Measurements from ENCODE around the gene GPSM3.

The GPSM3 gene

DNA sequence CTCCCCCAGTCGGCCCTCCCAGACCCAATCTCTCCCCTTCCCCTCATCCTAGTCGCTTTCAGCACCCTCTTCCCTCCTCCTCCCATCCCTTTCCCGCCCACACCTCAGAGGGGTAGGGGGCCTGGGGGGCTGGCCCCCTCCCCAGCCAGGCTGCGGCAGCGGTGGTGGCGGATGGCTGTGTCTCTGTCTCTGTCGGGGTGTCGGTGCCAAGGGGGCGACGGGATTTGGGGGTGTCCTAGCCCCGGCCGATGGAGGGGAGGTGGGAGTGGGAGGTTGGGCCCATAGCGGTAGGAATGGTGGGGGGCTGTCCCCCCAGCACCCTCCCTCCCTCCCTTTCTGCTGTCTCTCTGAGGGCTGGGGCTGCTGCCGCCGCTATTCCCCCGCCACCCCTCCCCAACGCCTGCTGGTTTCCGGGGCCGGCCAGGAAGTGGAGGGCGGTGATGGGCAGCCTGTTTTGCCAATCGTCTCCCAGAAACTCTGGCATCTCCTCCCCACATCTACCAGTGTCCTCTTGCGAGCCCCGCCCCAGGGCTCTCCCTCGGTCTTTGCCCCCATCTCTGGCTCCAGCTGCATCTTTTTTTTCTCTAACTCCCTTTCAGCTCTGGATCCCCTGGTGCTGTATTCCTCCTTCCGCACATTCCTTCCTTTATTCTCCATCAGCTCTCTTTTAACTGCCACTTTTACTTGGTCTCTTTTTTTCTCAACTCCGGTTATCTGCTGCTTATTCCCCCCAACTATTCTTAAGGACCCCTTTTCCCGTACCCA lies 16.6 kb downstream of the GPSM3 start, which contains the start of gene AGPAT1:
TSS of gene AGPAT1 (minus strand) at position 374 of the 765 bp plus-strand sequence. CDS start 4,588 bp downstream, outside the sequence.
- FAIRE-seq = peak; percentile 84
- peak; percentile 97 for DNase-seq (ENCODE audit: insufficient read length, low spot score)

DNA sequence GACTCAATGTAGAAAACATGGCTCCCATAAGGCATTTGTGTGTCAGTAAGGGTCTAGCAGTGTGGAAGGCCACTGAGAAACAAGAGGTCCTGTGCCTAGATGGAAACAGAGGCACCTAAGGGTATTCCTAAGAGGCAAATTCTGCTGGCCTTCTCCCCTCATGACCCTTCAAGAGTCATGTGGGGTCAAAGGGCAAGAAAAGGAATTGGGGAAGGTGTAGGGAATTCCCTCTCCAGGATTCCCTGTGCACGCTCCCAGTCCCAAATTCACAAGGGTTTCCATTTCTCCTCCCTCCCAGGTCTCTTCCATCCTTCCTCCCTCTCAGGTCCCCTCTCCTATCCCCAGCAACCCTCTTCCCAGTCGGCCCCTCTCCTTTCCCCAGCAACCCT lies 17.1 kb downstream of the GPSM3 start:
- DNase-seq (ENCODE audit: insufficient read length, low spot score) (no peak), FAIRE-seq (no peak)

DNA sequence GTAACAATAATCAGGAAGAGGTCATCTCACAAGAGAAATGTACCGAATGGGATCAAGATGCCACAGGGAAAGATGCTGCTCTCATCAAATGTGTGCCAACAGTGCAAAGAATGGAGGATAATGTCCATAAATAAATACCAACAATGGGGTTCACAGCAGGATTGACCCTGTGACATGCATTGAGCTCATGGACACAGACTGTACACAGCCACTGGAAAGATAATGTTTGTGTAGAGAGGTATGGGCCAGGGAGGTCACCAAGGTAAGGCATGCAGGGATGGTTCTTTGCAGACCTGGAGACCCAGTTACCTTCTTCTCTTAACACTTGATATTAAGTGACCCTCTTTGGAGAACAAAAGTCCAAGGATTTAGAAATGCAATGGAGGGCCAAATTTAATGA lies 18.0 kb downstream of the GPSM3 start:
- FAIRE-seq = no peak
- no peak for DNase-seq (ENCODE audit: insufficient read length, low spot score)

DNA sequence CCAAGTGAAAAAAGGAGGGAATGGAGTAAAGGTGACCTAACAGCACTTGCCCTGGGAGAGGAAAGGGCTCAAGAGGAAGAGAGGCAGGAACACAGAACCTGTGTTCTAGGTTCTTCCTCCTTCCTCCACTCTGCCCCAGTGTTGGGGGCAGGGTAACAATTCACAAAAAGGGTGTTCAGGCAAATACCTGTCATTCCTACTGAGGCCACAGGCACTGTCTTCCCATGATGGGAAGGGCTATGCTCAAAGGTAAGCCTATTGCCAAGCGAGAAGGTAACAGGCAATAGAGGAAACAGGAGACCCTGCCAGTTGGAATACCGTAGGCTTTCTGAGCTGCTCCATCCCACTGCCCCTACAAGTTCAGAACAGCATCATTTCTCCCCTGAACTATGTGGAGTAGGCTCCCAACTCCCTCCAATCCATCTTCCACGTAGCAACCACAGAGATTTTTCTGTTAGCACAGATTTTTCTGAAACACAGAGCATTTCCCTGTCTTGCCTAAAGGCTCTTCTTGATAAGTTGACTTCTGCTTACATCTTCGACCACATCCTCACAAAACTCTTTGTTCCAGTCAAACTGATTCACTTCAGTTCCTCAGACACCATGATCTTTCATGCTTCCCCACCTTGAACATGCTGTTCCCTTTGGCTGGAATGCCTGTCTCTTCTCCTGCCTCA lies 19.3 kb downstream of the GPSM3 start:
- FAIRE-seq (no peak), DNase-seq (ENCODE audit: insufficient read length, low spot score) (no peak)

DNA sequence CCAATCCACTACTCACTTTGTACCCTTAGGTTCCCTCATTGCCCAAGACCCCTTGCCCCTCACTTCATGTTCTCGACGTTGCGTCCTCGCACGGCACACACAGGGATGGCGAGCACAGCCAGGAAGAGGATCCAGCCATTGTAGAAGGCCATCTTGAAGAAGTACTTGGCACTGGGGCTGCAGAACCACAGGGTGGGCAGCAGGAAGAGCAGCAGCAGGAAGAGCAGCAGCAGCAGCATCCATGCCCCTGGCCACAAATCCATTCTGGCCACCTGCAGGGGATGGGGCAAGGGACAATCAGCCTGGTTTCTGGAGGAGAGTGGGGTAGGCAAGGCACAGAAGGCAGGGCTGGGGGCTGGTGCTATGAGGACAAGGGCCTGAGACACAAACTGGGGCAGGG lies 21.2 kb downstream of the GPSM3 start:
- DNase-seq (ENCODE audit: insufficient read length, low spot score) (no peak), FAIRE-seq (no peak)

DNA sequence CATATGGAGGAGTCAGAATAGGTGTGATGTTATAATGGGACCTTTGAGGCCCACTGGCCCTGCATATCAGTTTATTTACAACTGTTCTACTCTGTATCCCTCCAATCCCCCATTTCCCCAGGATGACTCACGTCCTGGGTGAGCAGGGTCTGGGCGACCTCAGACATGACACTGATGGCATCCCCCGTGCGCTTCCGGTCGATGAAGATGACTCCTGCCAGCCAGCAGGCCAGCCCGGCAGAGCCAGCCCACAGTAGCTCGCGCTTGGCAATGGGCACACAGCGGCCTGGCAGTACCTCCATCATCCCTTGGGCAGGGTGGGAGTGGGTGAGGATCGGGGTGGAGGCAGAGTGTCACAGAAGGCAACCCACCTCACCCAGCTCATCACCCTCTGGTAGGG lies 22.1 kb downstream of the GPSM3 start:
- DNase-seq (ENCODE audit: insufficient read length, low spot score) = no peak

DNA sequence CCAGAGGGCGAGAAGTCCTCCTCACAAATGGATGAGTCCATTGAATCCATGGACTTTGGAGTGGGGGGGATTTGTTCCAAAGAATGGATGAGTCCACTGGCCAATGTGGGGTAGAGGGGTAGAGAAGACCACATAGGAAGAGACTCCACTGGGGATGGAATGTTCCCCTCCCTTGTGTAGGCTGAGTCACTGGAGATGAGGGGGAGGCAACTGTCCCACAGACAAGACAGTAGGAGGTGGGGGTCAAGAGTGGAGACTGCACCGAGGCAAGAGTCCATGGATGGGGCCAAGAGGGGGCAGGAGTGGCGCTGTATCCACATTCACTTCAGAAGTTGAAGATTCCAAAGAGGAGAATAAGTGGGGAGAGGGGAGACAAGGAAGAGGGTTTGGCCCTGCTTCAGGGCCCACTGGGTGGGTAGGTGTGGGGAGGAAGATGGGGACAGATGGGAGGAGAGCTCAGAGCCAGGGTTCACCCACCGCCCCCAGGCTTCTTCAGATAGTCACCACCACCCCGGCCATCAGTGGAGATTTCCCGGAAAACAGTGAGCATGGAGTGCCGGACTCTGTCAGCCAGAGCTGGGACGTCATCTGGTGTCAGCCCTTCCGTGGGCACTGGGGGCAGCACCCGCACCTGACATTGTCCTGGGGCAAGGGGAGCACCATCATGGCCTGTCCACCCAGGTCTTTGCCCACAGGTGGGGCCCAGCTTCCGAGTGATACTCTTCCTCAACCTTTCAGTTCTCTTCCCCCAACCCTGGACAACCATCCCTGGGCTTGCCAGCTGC lies 23.4 kb downstream of the GPSM3 start:
- DNase-seq (ENCODE audit: insufficient read length, low spot score) (no peak), FAIRE-seq (no peak)

More for the DNA sequence above, 22.1 kb downstream of the GPSM3 start:
- FAIRE-seq = no peak

DNA sequence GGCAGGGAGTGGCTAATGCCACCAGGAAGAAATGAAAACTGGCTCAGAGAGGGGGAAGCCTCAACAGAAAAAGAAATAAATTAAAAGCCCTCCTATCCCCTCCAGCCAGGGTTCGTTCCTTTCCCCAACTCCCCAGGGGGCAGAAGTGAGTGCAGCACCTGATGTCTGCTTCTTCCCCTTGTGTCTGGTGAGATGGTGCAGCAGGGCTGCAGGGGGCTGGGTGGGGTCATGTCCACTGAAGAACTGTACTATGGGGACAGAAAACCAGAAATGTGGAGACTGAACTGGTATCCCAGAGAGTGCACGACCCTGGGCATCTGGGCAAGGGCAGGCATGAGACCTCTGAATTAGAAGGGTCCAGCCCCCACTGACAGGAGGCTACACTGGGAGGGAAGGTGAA lies 24.1 kb downstream of the GPSM3 start:
- DNase-seq (ENCODE audit: insufficient read length, low spot score) (no peak), FAIRE-seq (no peak)

DNA sequence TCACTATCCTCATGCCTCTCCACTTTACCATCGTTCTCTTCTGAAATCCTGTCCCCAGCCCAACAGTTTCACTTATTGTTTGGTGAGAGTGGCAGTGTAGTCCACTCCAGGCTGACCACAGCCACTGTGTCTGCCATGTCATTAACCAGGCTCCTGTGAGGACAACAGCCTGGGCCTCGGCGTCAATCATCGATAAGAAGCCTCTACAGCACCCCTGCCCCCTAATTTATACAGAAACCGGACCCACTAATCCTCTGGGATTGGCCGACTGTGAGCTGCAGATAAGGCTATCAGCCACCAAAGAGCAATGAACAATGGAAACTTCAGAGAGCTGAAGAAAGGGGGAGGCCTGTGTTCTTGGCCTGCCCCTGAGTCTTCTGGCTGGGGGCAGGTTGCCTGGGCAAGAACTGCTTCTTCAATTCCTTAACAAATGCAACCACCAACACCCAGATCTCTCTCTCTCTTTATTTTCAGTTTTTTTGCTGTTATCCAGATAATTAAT lies 24.6 kb downstream of the GPSM3 start:
- DNase-seq (ENCODE audit: insufficient read length, low spot score) (no peak), FAIRE-seq (no peak)

DNA sequence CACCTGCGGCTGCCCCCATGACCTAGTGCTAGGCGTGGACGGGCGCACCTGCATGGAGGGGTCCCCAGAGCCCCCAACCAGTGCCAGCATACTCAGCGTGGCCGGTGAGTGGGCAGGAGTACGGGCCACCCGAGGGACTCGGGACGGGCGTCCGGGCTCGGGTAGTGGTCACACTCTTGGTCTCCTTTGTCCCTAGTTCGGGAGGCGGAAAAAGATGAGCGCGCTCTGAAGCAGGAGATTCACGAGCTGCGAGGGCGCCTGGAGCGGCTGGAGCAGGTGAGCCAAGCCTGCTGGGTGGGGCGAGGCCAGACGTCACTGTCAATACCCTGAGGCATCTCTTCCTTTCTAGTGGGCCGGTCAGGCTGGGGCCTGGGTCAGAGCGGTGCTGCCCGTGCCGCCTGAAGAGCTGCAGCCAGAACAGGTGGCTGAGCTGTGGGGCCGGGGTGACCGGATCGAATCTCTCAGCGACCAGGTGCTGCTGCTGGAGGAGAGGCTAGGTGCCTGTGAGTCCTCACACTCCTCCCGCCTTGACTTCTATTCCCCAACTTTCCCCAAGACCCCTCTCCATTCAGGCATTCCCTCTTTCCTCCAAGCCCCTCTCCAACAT lies 25.2 kb downstream of the GPSM3 start:
- FAIRE-seq (no peak), DNase-seq (ENCODE audit: insufficient read length, low spot score) (no peak)

DNA sequence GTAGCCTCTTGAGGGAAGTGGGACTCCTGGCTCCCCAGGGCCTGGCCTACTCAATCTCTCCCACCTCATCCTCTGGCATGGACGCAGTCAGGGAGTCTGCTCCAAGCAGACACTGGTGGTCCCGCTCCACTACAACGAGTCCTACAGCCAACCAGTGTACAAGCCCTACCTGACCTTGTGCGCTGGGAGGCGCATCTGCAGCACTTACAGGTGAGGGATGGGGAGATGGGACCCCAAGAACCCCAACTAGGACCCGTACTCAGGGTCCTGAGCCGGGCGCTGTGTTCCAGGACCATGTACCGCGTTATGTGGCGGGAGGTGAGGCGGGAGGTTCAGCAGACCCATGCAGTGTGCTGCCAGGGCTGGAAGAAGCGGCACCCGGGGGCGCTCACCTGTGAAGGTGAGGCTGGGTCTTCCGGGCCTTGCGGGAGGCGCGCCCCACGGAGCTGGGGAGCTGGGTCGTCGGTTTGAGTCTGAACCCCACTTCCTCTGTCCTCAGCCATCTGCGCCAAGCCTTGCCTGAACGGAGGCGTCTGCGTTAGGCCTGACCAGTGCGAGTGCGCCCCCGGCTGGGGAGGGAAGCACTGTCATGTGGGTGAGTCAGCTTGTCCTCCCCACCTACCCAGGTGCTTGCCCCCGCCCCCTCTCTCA lies 25.9 kb downstream of the GPSM3 start:
- no peak for DNase-seq (ENCODE audit: insufficient read length, low spot score)
- no peak for FAIRE-seq

DNA sequence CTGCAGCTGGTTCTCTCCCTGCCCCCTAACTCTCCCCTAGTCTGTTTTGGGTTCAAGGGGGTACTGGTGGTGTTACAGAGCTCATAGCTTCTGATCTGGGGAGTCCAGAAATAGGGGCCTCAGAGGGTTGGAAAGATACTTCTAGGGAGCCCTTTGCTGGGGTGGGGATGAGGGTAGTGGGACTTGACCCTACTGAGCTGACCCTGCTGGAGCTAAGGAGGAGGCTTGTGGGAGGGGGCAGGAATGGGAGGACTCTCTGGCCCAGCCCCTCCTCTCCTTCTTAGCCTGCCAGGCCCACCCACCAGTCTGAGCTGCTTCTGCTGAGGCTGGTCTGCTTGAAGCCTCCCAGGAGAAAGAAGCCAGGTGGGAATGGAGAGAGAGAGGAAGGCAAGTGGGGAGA lies 28.1 kb downstream of the GPSM3 start, which contains the start of gene EGFL8:
TSS of gene EGFL8 (plus strand) at position 301 of the 400 bp plus-strand sequence. CDS start 1,571 bp downstream, outside the sequence.
- FAIRE-seq (no peak), DNase-seq (ENCODE audit: insufficient read length, low spot score) (no peak)

DNA sequence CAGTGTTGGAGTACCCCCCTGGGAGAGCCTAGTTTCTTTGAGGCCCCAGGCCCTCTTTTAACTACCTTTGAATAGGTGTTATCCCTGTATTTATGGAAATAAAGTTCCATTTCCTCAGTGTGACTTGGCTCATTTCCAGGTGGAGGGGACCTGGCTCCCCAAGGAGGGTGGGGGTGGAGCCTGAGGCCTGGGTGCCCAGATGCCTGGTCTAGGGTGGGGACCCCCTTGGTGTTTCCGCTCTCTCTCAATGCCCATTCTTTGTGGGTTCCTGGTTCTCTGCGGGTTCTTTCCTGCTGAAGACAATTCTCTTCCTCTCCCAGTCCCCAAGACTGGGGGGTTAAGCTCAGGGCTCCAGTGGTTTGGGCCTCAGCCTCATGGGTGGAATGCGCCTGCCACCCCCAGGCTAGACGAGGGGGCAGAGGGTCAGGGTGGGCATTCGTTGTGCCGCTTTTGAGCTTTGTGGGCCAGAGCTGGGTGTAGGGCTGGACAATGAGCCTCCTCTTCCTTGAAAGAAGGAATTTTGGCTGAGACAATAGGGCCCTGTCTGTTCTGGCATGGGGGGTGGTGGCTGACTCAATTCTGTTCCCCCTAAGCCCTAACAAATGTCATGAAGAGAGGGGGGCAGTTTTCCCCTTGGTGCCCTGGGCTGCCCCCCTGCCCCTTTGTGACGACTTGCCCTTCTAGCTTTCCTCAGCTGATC lies 28.7 kb downstream of the GPSM3 start:
- no peak for DNase-seq (ENCODE audit: insufficient read length, low spot score)
- no peak for FAIRE-seq

DNA sequence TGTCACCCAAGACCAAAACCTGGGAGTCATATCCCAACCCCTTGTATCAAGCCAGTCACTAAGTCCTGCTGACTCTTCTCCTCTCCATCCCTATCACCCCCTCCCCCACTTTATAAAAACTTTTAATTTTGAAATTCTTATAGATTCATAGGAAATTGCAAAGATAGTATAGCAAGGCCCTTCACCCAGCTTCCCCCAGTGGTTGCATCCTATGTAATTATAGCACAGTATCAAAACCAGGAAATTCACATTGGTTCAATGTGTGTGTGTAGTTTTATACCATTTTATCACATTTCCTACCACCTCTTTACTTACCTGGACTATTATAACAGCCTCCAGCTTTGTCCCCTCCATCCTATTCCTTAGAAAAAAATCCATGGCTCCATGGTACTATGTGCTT lies 34.4 kb downstream of the GPSM3 start:
- FAIRE-seq (no peak), DNase-seq (ENCODE audit: insufficient read length, low spot score) (no peak)

DNA sequence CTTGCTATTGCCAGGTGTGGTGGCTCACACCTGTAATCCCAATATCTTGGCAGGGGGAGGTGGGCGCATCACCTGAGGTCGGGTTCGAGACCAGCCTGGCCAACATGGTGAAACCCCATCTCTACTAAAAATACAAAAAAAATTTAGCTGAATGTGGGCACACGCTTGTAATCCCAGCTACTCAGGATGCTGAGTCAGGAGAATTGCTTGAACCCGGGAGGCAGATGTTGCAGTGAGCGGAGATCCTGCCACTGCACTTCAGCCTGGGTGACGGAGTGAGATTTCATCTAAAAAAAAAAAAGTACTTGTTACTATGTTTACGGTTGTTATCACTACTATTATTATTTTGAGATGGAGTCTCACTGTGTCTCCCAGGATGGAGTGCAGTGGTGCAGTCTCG lies 35.6 kb downstream of the GPSM3 start:
- no peak for DNase-seq (ENCODE audit: insufficient read length, low spot score)
- no peak for FAIRE-seq

DNA sequence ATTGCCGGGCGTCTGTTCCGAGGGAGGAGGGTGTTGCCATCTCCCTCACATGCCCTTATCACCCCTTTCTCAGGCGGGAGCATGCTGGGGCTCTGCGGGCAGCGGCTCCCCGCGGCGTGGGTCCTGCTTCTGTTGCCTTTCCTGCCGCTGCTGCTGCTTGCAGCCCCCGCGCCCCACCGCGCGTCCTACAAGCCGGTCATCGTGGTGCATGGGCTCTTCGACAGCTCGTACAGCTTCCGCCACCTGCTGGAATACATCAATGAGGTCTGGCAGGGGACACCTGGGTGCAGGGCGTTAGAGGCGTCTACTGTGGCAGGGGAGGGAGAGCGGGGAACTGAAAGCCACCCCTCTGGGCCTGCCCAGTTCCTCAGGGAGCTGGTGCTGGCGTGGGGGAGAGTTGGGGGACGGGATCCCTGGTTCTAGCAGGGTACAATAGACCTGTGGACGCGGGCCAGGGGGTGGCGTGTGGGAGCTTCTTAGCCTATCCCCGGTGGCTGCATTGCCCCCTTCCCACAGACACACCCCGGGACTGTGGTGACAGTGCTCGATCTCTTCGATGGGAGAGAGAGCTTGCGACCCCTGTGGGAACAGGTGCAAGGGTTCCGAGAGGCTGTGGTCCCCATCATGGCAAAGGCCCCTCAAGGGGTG lies 37.8 kb downstream of the GPSM3 start:
- FAIRE-seq (peak; percentile 82), DNase-seq (ENCODE audit: insufficient read length, low spot score) (peak; percentile 88)

DNA sequence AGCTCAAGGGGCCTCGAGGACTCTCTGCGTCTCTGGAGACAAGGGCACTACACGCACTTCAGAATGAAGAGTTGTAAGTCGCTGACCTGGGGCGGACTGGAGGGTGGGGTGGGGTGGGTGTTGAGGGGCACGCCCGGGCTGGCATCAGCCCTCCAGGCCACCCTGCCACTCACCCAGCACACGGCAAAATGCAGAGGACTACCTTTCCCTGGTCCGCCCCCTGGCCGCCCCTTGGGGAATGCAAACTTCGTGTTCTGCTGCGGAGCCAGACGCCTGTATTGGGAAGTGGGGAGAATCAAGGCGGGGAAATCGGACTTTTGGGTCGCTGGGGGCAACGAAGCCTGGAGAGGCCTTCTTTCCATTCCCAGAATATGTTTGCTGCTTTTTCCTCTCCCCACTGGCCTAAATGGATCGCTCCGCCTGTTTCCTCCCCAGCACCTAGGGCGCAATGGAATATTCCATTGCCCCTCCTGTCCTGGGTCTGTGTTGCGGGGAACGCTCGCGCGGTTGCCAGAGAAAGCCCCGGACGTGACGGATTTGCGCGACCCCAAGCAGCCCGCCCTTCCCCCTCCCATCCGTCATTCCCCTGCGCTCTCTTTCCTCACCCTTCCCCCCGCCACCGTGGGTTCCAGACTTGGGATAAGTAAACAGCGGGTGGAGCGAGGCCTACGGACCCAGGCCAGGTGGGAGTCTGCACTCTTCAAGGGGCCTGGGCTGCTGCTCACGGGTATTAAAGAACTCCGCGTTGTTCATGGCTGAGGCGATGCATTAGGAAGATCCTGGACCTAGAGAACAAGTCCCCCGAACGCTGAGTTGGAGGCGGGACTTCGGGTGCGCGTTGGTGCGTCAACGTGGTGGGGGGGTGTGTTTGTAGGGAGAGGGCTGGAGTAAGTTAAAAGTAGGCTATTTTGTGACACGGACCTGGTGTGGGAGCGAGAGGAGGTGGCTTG lies 38.6 kb downstream of the GPSM3 start, which contains the start of gene PPT2:
TSS of gene PPT2 (plus strand) at position 578 of the 950 bp plus-strand sequence. CDS start 454 bp downstream, outside the sequence.
- DNase-seq (ENCODE audit: insufficient read length, low spot score) (peak; percentile 62), FAIRE-seq (peak; percentile 26)

Data from GM19239 (cell line).